OCI-LY7 (cell line): ENCODE data around the gene SLC6A6.

Experiments
- CTCF ChIP-seq: fragments of 200-600 bp; sonication (generic); conservative IDR thresholded peaks from 2 replicates; pipeline ENCODE4 v1.5.1; 2014; ENCODE audit warnings: mild to moderate bottlenecking, antibody characterized with exemption, low read length, moderate library complexity, mixed read lengths
- EZH2phosphoT487 ChIP-seq: fragments of 200-600 bp; sonication (generic); IDR thresholded peaks from 2 replicates; pipeline ENCODE4 v1.6.1; 2018; ENCODE audit warnings: low read depth, borderline replicate concordance, mild to moderate bottlenecking, mixed run types, antibody characterized with exemption, low read length, moderate library complexity, mixed read lengths

GRCh38 chr3:14502472-14502871, 100.1 kb downstream of the SLC6A6 start:
- no peak for TF ChIP-seq CTCF
- TF ChIP-seq EZH2phosphoT487: no peak
